Activated T-cell treated with anti-CD3 and anti-CD28 coated beads, Interleukin-2, amount 50 U/mL, for 1 hour (primary cell): Measurements from ENCODE around the gene OGFOD2.

Source experiments
- DNase-seq: peaks from one replicate; pipeline ENCODE4 v3.0.0-alpha.2; 2020

Gene OGFOD2

GRCh38 chr12:122989225-122989839, 14.3 kb downstream of the OGFOD2 start:
- no peak for DNase-seq

DNA sequence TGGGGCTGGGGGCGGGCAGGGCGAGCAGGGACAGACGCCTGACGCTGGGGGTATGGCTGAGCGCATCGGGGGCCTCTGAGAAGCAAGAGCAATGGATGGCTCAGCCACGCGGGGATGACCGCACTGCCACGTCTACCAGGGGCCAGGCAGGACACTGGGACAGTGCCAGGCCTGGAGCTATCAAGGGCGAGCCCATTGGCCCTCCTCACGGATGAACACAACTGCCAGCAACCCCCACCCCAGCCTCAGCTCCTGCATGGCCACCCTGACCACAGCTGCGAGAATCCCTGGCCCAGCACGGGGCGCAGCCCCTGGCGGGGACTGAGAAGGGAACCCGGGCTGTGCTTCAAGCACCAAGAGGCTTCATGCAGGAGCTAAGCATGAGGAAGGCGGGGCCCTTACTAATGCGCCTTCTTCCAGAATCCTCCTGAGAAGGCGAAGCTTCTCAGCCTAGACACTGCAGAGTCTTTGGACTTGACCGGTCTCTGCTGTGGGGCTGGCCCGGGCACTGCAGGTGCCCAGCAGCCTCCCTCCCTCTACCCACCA, 14.9 kb downstream of the OGFOD2 start:
- DNase-seq, result no peak

GRCh38 chr12:122990561-122990960, 15.5 kb downstream of the OGFOD2 start:
- DNase-seq, result no peak

DNA sequence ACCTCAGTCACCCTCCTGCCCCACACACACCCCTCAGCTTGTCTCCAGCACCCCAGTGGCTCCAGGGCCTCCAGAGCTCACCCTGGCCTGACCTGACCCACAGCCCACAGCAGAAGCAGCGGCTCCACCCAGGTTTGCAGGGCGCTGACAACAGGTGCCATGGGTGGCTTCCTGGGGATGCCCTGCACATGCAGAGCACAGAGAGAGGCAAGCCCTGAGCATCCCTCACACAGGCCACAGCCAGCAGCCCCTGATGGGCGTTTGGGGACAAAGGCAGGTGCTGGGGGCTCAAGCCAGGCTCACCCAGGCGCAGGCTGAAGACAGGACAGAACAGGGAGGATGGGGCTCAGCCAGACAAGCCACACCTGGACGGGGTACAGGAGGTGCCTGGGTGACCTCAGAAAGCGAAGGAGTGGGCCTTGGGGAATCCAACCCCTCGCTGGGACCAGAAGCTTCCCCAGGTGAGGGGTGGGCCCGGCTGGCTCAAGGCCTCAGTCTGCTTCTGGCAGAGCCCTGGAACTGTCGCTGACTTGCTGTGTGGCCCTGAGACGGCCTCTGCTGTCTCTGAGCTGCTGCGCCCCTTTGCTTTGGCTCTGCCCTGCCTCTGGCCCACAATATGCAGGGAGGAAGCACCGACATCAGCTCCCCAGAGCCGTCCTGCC, 16.0 kb downstream of the OGFOD2 start:
- no peak for DNase-seq

GRCh38 chr12:122991623-122992275, 16.7 kb downstream of the OGFOD2 start:
- DNase-seq, result no peak

DNA sequence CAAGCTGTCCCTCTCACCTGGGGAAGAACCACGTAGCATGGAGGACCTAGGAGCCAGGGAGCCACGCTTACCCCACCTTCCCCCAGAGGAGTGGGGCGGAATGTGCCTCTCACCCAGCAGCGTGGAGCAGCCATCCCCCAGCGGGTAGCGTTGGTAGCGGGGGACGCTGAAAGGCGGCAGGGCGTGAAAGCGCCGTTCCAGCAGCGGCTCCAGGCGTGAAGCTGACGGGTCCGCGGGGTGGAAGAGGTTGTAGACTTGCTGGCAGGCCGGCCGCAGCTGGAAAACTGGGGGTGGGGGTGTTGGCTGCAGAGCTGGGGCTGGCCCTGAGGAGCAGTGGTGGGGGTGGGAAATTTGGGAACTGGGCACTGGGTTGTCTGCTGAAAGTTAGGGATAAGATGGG, 17.3 kb downstream of the OGFOD2 start:
- no peak for DNase-seq

DNA sequence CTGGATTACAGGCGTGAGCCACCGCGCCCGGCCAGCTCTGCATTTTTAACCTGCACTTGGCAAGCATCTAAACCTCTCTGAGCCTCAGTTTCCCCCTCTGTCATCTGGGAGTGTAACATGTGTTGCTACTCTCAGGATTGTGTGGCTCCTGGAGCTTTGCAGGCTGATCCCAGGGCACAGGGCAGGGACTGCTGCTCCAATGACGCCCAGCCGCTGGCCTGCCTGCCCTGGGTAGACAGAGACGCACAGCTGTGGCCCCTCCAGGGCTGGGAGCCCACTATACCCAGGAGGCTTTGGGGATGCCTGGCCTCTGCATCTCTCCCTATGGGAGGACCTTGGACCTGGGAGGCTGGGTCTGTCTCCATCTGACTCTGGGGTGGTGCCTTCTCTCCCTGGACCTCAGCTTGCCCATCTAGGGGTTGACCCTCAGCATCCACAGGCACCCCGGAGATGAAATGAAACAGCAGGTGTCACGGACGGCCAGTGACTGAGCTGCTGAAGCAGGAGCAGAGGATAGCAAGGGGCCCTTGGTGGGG, 19.2 kb downstream of the OGFOD2 start:
- no peak for DNase-seq

DNA sequence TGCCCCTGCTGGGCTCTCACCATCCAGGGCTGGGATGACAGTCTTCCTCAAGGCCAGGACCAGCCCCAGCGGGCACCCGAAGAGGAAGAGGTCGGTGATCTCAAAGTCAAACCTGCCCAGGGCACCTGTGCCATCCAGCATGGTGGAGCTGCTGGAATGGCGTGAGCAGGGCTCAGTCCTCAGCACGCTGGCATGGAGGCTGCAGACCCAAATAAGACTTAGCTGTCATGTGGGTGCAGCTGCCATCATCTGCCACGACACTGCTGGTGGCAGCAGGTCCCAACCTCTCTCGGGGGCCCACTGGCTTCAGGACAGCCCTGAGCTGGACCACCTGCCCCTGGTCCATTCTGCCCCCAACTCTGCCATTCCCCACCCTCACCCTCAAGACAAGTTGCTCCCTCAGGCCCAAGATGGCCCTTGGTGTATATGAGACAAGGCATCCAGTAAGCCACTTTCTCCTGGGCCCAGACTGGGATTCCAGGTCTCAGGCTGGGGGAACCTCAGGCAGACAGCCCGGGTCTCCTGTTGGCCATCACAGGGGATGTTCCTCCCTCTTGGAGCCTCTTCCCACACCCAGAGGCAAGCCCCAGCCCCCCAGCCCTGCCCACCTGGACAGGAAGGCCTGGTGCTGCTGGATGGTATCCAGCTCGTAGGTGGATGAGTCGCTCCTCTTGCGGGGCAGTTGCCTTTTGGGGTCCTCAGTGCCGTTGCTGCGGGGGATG, 19.9 kb downstream of the OGFOD2 start:
- no peak for DNase-seq

GRCh38 chr12:122995503-122996187, 20.6 kb downstream of the OGFOD2 start:
- DNase-seq, result no peak

- no peak for DNase-seq
These were observed 21.2 kb downstream of the OGFOD2 start for GRCh38 chr12:122996188-122996601.

DNA sequence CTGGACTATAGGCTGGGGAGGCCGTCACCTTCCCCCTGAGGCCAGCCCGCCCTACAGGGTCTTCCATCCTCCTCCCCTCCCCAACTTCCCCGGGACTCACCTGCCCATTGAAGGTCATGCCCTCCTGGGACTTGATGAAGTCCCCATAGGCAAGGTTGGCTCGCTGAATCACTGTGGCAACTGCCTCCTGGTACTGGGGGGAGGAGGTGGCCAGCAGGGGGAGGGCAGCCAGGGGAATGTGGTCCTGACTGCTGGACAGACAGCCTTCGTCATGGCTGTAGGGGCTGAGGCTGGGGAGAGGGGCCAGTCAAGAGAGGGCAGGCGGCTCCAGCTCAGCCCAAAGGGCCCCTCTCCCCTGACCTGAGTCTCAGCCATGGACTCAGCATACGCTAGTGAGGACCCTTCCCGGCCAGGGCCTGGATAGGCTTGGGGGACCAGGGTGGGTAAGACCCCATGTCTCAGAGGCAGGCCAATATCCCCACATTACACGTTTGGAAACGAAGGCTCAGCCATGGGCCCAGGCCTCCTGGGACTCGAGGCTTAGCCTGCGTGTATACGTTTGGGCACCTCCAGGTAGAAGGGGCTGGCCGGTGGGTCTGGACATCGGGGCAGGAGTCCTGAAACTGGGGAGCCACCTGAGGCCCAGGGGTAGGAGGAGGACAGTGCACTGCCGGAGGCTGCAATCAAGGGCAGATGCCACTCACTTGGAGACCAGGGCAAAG, 21.7 kb downstream of the OGFOD2 start:
- DNase-seq, result no peak

GRCh38 chr12:122997343-122998250, 22.6 kb downstream of the OGFOD2 start:
- DNase-seq, result no peak

- no peak for DNase-seq
These were observed 23.3 kb downstream of the OGFOD2 start for GRCh38 chr12:122998316-122998715.

DNA sequence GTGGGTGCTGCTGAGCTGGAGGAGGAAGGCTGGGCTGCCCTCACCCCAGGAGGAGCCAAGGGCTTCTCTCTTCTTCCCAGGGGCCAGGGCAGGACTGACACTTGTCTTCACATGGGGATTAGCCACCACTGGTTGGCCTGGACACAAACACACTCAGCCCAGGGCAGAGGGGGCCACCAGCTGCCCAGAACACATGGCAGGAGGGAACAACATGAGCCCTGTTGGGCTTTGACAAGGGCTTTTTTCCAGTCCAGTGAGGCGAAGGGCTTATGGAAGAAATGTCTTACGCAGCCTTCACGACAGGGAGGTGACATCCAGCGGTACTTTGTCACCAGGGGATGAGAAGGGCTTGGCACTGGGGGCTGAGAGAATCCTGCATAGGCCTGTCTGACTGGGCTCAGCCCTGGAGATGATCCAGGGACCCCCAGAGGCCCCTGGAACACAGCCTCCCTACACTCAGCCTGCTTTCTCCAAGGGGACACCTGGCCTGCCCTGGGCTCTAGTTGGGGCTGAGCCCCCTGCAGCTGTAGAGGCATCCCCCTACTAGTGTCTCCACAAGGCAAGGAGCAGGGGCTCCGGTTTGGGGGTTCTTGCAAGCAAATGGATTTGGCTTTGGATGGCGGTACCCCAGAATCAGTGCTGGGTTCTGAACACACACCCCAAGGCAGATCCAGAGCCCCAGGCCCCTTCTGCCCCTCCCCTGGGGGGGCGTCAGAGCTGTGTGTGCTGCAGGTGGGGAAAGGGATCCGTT, 24.3 kb downstream of the OGFOD2 start:
- DNase-seq, result no peak

DNA sequence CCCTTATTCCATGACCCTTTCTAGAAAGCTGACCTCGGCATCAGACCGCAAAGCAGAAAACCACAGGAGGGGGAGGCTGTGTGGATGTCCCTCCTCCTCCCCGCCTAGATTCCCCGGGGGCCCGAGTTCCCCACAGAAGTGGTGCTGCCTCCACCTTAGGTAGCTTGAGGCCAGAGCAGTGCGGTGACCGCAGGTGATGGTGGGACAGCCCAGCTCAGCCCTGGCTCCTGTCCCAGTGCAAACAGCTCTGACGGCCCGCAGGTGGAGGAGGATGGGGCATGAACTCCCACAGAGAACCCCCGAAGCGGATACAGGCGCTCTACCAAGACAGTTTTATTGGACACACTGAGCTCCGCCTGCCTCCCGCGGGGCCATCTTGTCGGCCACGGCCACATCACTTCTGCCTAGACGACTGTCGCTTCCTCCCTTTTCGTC, 25.0 kb downstream of the OGFOD2 start:
- no peak for DNase-seq

- no peak for DNase-seq
These were observed 25.5 kb downstream of the OGFOD2 start for GRCh38 chr12:123000578-123000977.

DNA sequence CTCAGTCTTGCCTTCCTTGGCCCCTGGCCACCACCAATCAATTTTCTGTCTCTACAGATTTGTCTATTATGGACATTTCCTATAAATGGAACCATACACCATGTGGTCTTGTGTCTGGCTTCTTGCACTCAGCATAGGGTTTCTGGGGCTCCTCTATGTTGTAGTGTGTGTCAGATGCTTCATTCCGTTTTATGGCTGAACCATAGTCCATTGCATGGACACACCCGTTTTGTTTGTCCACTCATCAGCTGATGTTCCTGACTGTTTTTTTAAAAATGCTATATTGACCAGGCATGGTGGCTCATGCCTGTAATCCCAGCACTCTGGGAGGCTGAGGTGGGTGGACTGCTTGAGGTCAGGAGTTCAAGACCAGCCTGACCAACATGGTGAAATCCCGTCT, 26.4 kb downstream of the OGFOD2 start:
- no peak for DNase-seq

- DNase-seq, result no peak
These were observed 28.2 kb downstream of the OGFOD2 start for GRCh38 chr12:123003257-123003656.

- DNase-seq, result no peak
These were observed 29.2 kb downstream of the OGFOD2 start for GRCh38 chr12:123004287-123004686.

DNA sequence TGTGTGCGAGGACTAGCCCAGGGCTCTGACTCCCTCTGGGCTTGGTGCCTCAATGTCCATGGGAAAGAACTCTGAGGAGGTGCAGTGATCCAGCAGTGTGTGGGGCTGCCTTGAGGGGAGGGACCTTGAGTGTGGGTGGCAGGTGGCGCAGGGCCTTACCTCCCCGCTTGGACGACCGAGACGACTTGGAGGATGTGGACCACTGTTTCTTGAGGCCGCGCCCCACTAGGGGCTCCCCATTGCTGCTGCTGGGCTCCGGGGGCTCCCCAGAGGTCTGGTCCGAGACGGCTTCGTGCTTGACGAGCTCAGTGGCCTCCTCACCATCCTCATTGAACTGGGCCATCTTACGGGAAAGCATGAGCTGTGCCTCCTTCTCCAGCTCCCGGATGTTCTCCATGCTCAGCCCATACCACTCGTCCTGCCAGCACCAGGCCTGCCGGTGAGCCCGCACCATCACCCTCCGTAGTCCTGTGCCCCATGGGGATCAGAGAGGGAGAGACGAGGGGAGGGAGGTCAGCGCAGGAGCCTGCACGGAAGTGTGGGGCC, 30.1 kb downstream of the OGFOD2 start:
- no peak for DNase-seq
